K562 (cell line): ENCODE results near the gene PPFIA3. TPM values are rescaled to one million over a fixed set of nuclear protein-coding genes. Genes with fewer than 3 reads are reported as not detected.
"Not testable (repeated sequence)": the region's sequence is repeated elsewhere in the genome, so short reads cannot be mapped to it uniquely, and the experiment has no call there.

Experiments
- ATAC-seq: fragments of 200-7000 bp; cut with Tn5 transposase; 3 replicates; pipeline ENCODE4 v1.9.1; 2020; ENCODE audit warnings: moderate library complexity
- BruUV-seq: library from RNA; stranded (reverse); fragments of 400-500 nt; replicated peaks from 2 replicates; lab custom pipeline; 2021; lab: Mats Ljungman, UMichigan
- CTCF ChIA-PET: fragments of 300-600 bp; formaldehyde crosslinking; extraction: SDS; loops from one replicate; lab custom pipeline; 2021; ENCODE audit warnings: low intra/inter-chr PET ratio; lab: Yijun Ruan, JAX
- POLR2A ChIA-PET: fragments of 300-600, 350-650 bp; sonication (Branson Sonifier 250); formaldehyde crosslinking; extraction: SDS; loops from one replicate; lab custom pipeline; 2021; ENCODE audit warnings: antibody characterized with exemption, inconsistent platforms; lab: Yijun Ruan, JAX
- DNase-seq, 4 experiments: peaks; one replicate each; pipeline versions ENCODE4 v3.0.0 to v3.0.0-alpha.2; 2011 to 2018; ENCODE audit warnings: low spot score in 3 of 4, mixed read lengths in 3 of 4; ENCODE audit errors: extremely low read depth in 1 of 4
- FAIRE-seq: peaks from 2 replicates; lab custom pipeline; 2011; peaks lifted over from hg19 to GRCh38; lab: Jason Lieb, UNC
- H2AFZ ChIP-seq: 2 replicates; pipeline ENCODE4 v1.6.0; 2011; ENCODE audit warnings: low read depth, low read length, control low read depth, inconsistent platforms
- H3K27ac ChIP-seq: fragments of 200-600 bp; 3 replicates; pipeline ENCODE4 v1.8.0; 2011; ENCODE audit warnings: low read depth, mild to moderate bottlenecking, control low read depth, inconsistent platforms, low read length, moderate library complexity, mixed read lengths; ENCODE audit errors: extremely low read depth
- H3K27me3 ChIP-seq, 2 experiments: fragments of 300-600 bp in 1 of 2; 2 replicates in 1 of 2; 3 replicates in 1 of 2; pipeline versions ENCODE4 v1.6.0 to v1.8.0; 2011; ENCODE audit warnings: inconsistent platforms in 2 of 2, low read length in 2 of 2, mild to moderate bottlenecking in 1 of 2, mixed read lengths in 1 of 2, moderate library complexity in 1 of 2; ENCODE audit not compliant: control insufficient read depth in 2 of 2, insufficient read depth in 2 of 2
- H3K36me3 ChIP-seq: fragments of 300-600 bp; 3 replicates; pipeline ENCODE4 v1.8.0; 2011; ENCODE audit warnings: mild to moderate bottlenecking, low read length, inconsistent platforms; ENCODE audit not compliant: control insufficient read depth, insufficient read depth
- H3K4me1 ChIP-seq, 2 experiments: fragments of 200-600 bp in 1 of 2; replicated peaks in 1 of 2; 2 replicates in 1 of 2; 3 replicates in 1 of 2; pipeline versions ENCODE4 v1.5.1 to v1.8.0; 2011; ENCODE audit warnings: inconsistent platforms in 2 of 2, low read length in 2 of 2, mild to moderate bottlenecking in 1 of 2, mixed read lengths in 1 of 2, moderate library complexity in 1 of 2; ENCODE audit not compliant: control insufficient read depth in 2 of 2, insufficient read depth in 2 of 2
- H3K4me2 ChIP-seq: 2 replicates; pipeline ENCODE4 v1.6.1; 2011; ENCODE audit warnings: low read length, control low read depth, inconsistent platforms, mixed read lengths; ENCODE audit not compliant: insufficient read depth
- H3K4me3 ChIP-seq: fragments of 200-600 bp; sonication (generic), shearing (Covaris generic); 2 replicates; pipeline ENCODE4 v1.5.1; 2016; ENCODE audit warnings: control low read depth, inconsistent platforms
- H3K79me2 ChIP-seq: fragments of 200-600 bp; 3 replicates; pipeline ENCODE4 v1.8.0; 2011; ENCODE audit warnings: low read length, inconsistent platforms; ENCODE audit not compliant: control insufficient read depth, insufficient read depth
- H3K9ac ChIP-seq, 2 experiments: 2 replicates each; pipeline versions ENCODE4 v1.6.0 to v1.6.1; 2011; ENCODE audit warnings: low read depth in 2 of 2, low read length in 2 of 2, control low read depth in 1 of 2, inconsistent platforms in 1 of 2, mild to moderate bottlenecking in 1 of 2, mixed read lengths in 1 of 2; ENCODE audit not compliant: insufficient read depth in 1 of 2
- H3K9me1 ChIP-seq: one replicate; pipeline ENCODE4 v1.6.0; 2011; ENCODE audit warnings: inconsistent platforms, mild to moderate bottlenecking, low read length, moderate library complexity; ENCODE audit not compliant: control insufficient read depth, insufficient read depth
- H3K9me3 ChIP-seq: replicated peaks from 2 replicates; pipeline ENCODE4 v1.5.1; 2011; ENCODE audit warnings: low read depth, low read length, inconsistent platforms; ENCODE audit not compliant: control insufficient read depth, insufficient read depth
- H4K20me1 ChIP-seq: replicated peaks from 2 replicates; pipeline ENCODE4 v1.6.1; 2011; ENCODE audit warnings: low read length, inconsistent platforms, mixed read lengths; ENCODE audit not compliant: control insufficient read depth, insufficient read depth
- CCAR2 ChIP-seq: fragments of 200-400 bp; formaldehyde crosslinking; IDR thresholded peaks from 2 replicates; pipeline ENCODE4 v1.6.1; 2017; ENCODE audit warnings: mild to moderate bottlenecking, low read depth, low read length
- CEBPB ChIP-seq: fragments of 450-650 bp; IDR thresholded peaks from 2 replicates; pipeline ENCODE4 v1.6.1; 2016; ENCODE audit warnings: missing genetic modification characterization, missing compliant biosample characterization
- CEBPG ChIP-seq, 3 experiments: fragments of 200-800 bp in 1 of 3; sonication (Bioruptor generic) in 1 of 3; sonication (generic) in 1 of 3; formaldehyde crosslinking in 1 of 3; IDR thresholded peaks in 2 of 3; conservative IDR thresholded peaks in 1 of 3; 2 replicates each; pipeline versions ENCODE4 v1.6.1 to v1.8.0; 2016 to 2022; ENCODE audit warnings: missing compliant biosample characterization in 2 of 3, missing genetic modification characterization in 2 of 3, mild to moderate bottlenecking in 1 of 3, missing genetic modification reagents in 1 of 3
- FOXJ3 ChIP-seq: sonication (generic); formaldehyde crosslinking; IDR thresholded peaks from 2 replicates; pipeline ENCODE4 v1.4.0; 2020; ENCODE audit warnings: mild to moderate bottlenecking, missing genetic modification reagents
- MEIS2 ChIP-seq: fragments of 450-650 bp; IDR thresholded peaks from 2 replicates; pipeline ENCODE4 v1.6.1; 2014; ENCODE audit warnings: mild to moderate bottlenecking; ENCODE audit not compliant: partially characterized antibody
- SETDB1 ChIP-seq: IDR thresholded peaks from one replicate; pipeline ENCODE4 v1.6.1; 2012; ENCODE audit warnings: low read length, control low read depth, inconsistent platforms
- U2AF1 ChIP-seq: fragments of 200-400 bp; formaldehyde crosslinking; optimal IDR thresholded peaks from 2 replicates; pipeline ENCODE3; 2017; ENCODE audit warnings: mild to moderate bottlenecking, low read depth, low read length, moderate library complexity
- ZNF23 ChIP-seq: fragments of 250-450 bp; sonication (Bioruptor Pico); IDR thresholded peaks from 2 replicates; pipeline ENCODE4 v1.4.0; 2020; ENCODE audit warnings: mild to moderate bottlenecking
- ZNF354B ChIP-seq: fragments of 250-450 bp; sonication (Bioruptor Pico); IDR thresholded peaks from 2 replicates; pipeline ENCODE4 v1.4.0; 2020
- WGBS: fragments of 100-300 bp; shearing (Covaris generic); methylation state at CpG from one replicate; pipeline ENCODE4 v1.1.6; 2016; ENCODE audit warnings: low coverage, mixed read lengths; ENCODE audit not compliant: insufficient coverage; ENCODE audit errors: missing lambda C conversion rate; 5-methylcytosine and 5-hydroxymethylcytosine counted together
- in situ Hi-C: fragments of 300-500 bp; cut with MboI; formaldehyde crosslinking; loops from 4 replicates; pipeline ENCODE4 v1.15.0; 2018; ENCODE audit warnings: inconsistent platforms, mixed read lengths
- intact Hi-C: fragments of 100-400 bp; cut with micrococcal nuclease; formaldehyde crosslinking; loops from 2 replicates; pipeline ENCODE4 v1.14.2; 2022
- polyA plus RNA-seq, 8 experiments: library from polyadenylated mRNA; depleted of rRNA in 4 of 8; stranded (reverse) in 5 of 8; unstranded in 3 of 8; fragments of >200 nt; fragmentation: Nextera tagmentation in 2 of 8; fragmentation: Illumina TruSeq in 1 of 8; extraction: Ambion mirVana in 2 of 8; extraction: Trizol in 1 of 8; gene quantifications; 2 replicates each; pipeline versions ENCODE4 v1.2.1 to v1.2.3, GENCODE V29; 2011 to 2014; ENCODE audit warnings: inconsistent platforms in 1 of 8, missing spikeins in 1 of 8
- total RNA-seq, 7 experiments: library from RNA; depleted of rRNA in 6 of 7; stranded (reverse); fragments of >200 nt in 6 of 7; fragmentation: Illumina TruSeq in 2 of 7; extraction: Trizol in 2 of 7; gene quantifications; 2 replicates each; pipeline versions ENCODE4 v1.2.1 to v1.2.3, GENCODE V29; 2011 to 2021; ENCODE audit warnings: low replicate concordance in 1 of 7

Gene PPFIA3
- total and polyA plus RNA-seq, 9 of the 15 experiments (the other 6 are each of a cell fraction or from before 2014, with no cell fraction given): 0.10 to 53.0 (median 17.6) TPM

DNA sequence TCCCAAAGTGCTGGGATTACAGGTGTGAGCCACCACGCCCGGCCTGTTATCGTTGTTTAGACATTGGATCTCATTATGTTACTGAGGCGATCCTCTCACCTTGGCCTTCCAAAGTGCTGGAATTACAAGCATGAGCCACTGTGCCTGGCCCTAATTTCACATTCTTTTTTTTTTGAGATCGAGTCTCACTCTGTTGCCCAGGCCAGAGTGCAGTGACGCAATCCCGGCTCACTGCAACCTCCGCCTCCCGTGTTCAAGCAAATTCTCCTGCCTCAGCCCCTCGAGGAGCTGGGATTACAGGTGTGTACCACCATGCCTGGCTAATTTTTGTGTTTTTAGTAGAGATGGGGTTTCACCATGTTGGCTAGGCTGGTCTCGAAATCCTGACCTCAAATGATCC is 3.9 kb downstream of the PPFIA3 start:
- peaks cover 6 to 42% of the 10 kb centered on the region in 2 experiments for H3K4me1 ChIP-seq
- H4K20me1 ChIP-seq; FAIRE-seq; in situ Hi-C loops; intact Hi-C loops; H3K79me2 ChIP-seq; ATAC-seq; H3K4me3 ChIP-seq; H3K9me3 ChIP-seq; POLR2A ChIA-PET; H2AFZ ChIP-seq; DNase-seq; CTCF ChIA-PET; H3K4me2 ChIP-seq; H3K36me3 ChIP-seq; H3K9me1 ChIP-seq; H3K9ac ChIP-seq; H3K27ac ChIP-seq; BruUV-seq; H3K27me3 ChIP-seq; TF ChIP-seq CEBPG (tag; conservative IDR thresholded peaks at IDR 0.05 in 1 of 2, IDR thresholded peaks at IDR 0.05 in 1 of 2): not testable (repeated sequence)
- WGBS: 87% methylated on average over 11 of the region's 11 CpGs
- TF ChIP-seq CEBPG (CRISPR knock-in tag; IDR thresholded peaks at IDR 0.05) (peak; percentile 11; the same call in 1 of the 2 replicates), CEBPB (tag) (peak; percentile 42; the same call in 1 of the 2 replicates)

DNA sequence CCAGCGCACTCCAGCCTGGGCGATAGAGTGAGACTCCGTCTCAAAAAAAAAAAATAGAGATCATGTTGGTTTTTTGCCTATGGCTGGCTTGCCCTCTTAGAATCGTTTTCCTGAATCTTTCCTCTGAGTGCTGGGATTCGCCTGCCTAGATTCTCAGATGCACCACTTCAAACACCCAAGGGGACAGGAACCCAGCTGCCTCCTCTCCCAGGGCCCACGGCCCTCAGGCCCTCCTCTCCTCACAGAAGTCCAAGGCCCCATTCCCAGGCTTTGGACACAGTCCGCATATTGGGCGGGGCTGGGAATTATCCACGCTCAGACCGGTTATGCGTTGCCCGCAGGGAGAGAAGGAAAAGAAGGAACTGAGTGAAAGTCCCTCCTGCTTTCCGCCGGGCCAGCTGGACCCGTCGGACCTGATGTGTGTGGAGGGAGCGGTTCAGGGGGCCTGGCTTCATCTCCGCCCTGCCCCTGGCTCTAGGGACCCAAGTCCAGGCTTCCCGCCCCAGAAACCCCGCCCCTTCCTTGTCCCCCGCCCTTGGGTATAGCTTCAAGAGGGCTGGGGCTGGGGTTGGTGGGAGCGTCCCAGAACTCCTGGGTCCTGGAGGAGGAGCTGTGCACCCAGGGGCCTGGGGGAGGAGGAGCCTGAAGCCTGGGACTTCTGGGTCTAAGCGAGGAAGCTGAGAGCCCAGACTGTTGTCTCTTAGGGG is 5.8 kb downstream of the PPFIA3 start:
- CTCF ChIA-PET: no interaction called here
- no peaks in the 10 kb centered on the region for H4K20me1 ChIP-seq
- H3K9me1 ChIP-seq: no peaks in the 10 kb centered on the region
- H2AFZ ChIP-seq: 0 out of 2 replicates have a peak overlapping the region, but pooled peaks have one; percentile 24
- 64% methylated on average over 10 of the region's 23 CpGs for WGBS
- in situ Hi-C loops (no loop called here), intact Hi-C loops (no loop called here)
- DNase-seq: peak in 1 of 4 experiments; percentile 9
- TF ChIP-seq ZNF354B (no peak), U2AF1 (no peak), CCAR2 (no peak), MEIS2 (no peak), SETDB1 (no peak), ZNF23 (CRISPR knock-in tag) (no peak), FOXJ3 (CRISPR knock-in tag) (no peak)
- TF ChIP-seq, all 486 proteins: peak for 0
- Histone ChIP-seq H3K36me3 (peaks cover 4% of the 10 kb centered on the region; the same call in 2 of the 3 replicates), H3K4me3 (no peak overlapping the region), H3K9ac (peak overlapping the region in 1 of 2 experiments; percentile 73; a peak in 1 of 4 replicates), H3K4me1 (peaks cover 16 to 44% of the 10 kb centered on the region in 2 experiments), H3K9me3 (no peaks in the 10 kb centered on the region), H3K27ac (no peak overlapping the region), H3K79me2 (peaks cover 16% of the 10 kb centered on the region; the same call in 2 of the 3 replicates), H3K4me2 (no peak overlapping the region), H3K27me3 (no peaks in the 10 kb centered on the region)
- FAIRE-seq (no peak), ATAC-seq (no peak)
- POLR2A ChIA-PET: interaction anchor here (0.6 kb wide), 3 partner anchors 19 to 798 kb away, joined by 3 to 6 read pairs (median 3); no protein-coding TSS in a partner anchor
- no TSS peak for BruUV-seq
